Measurements from ENCODE around the gene KCNJ14. TPM values are rescaled to one million over a fixed set of nuclear protein-coding genes. Genes with fewer than 3 reads are reported as not detected.

Gene KCNJ14
- total and polyA plus RNA-seq, 2 donors (not counting 3 experiments of a cell fraction or from before 2014, with no cell fraction given): 0.26 to 1.4 TPM

DNA sequence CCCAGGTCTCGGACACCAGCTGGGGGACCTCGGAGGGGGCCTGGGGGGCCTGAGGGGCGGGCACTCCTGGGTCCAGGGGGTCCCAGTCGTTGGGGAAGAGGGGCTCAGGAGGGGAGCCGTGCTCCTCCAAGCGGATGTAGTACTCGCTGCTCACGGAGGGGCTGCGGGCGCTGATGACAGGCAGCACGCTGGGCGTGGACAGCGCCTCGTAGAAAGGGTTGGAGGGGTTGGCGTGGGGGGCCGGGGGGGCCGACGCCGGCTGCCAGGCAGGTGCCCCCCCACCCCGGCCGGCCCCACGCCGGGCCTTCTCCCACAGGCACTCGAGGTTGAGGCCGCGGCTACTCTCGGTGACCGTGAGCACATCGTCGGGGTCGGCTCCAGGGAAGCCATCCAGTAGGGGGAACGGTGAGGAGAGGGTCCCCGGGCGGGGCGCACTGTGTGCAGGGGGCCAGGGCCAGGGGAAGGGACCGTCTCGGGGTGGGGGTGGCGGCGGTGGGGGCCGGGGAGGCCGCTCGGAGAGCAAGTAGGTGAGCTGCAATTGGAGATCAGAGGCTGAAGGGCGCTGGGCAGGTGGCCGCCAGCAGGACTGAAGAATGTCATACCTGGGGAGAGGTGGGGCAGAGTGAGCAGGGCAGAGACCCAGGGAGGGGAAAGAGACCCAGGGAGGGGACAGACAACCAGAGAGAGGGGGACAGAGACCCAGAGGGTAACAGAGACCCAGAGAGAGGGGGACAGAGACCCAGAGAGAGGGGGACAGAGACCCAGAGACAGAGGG is 44.1 kb downstream of the KCNJ14 start:
- no peak for FAIRE-seq
- no peak overlapping the region for H3K9ac ChIP-seq (replicated peaks; ENCODE audit: extremely low read depth, insufficient read depth, low read length)
- ChIA-PET CTCF (no interaction called here), POLR2A (no interaction called here)
- no peak overlapping the region for H3K27ac ChIP-seq (ENCODE audit: insufficient read depth, low read depth, low read length)
- no peaks in the 10 kb centered on the region for H3K9me1 ChIP-seq (replicated peaks; ENCODE audit: control insufficient read depth, extremely low read depth, insufficient read depth, low read length)
- H3K4me2 ChIP-seq (ENCODE audit: insufficient read depth, low read length): no peak overlapping the region
- H3K9me3 ChIP-seq (replicated peaks; ENCODE audit: control insufficient read depth, insufficient read depth, low read length): no peaks in the 10 kb centered on the region
- H3K4me3 ChIP-seq (replicated peaks in 1 of 3; ENCODE audit: insufficient read depth in 1 of 3, low read depth in 1 of 3, low read length in 3 of 3): no peak overlapping the region
- DNase-seq (ENCODE audit: low read depth, low spot score): no peak
- no peak overlapping the region for H2AFZ ChIP-seq (ENCODE audit: low read depth, low read length)
- TF ChIP-seq GATA2 (IDR thresholded peaks at IDR 0.05; ENCODE audit: insufficient read depth, insufficient read length, low read depth, low read length): no peak
- TF ChIP-seq JUN (IDR thresholded peaks at IDR 0.05; ENCODE audit: borderline replicate concordance, insufficient read depth, insufficient read length, low read depth): no peak
- TF ChIP-seq EZH2 (IDR thresholded peaks at IDR 0.05; ENCODE audit: borderline replicate concordance, low read depth, low read length, severe bottlenecking): no peak
- TF ChIP-seq POLR2AphosphoS5 (IDR thresholded peaks at IDR 0.05; ENCODE audit: insufficient read depth, low read depth, low read length): no peak
- TF ChIP-seq, protein P1, sequence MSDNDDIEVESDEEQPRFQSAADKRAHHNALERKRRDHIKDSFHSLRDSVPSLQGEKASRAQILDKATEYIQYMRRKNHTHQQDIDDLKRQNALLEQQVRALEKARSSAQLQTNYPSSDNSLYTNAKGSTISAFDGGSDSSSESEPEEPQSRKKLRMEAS (IDR thresholded peaks at IDR 0.05; ENCODE audit: insufficient read depth, insufficient read length): no peak
- TF ChIP-seq POLR2A (IDR thresholded peaks at IDR 0.05; ENCODE audit: low read depth, low read length): no peak
- no peak for TF ChIP-seq FOS (IDR thresholded peaks at IDR 0.05; ENCODE audit: borderline replicate concordance, insufficient read depth, low read length)
- no peak for TF ChIP-seq MYC (IDR thresholded peaks at IDR 0.05; ENCODE audit: low read depth, low read length)
- TF ChIP-seq, protein P2, sequence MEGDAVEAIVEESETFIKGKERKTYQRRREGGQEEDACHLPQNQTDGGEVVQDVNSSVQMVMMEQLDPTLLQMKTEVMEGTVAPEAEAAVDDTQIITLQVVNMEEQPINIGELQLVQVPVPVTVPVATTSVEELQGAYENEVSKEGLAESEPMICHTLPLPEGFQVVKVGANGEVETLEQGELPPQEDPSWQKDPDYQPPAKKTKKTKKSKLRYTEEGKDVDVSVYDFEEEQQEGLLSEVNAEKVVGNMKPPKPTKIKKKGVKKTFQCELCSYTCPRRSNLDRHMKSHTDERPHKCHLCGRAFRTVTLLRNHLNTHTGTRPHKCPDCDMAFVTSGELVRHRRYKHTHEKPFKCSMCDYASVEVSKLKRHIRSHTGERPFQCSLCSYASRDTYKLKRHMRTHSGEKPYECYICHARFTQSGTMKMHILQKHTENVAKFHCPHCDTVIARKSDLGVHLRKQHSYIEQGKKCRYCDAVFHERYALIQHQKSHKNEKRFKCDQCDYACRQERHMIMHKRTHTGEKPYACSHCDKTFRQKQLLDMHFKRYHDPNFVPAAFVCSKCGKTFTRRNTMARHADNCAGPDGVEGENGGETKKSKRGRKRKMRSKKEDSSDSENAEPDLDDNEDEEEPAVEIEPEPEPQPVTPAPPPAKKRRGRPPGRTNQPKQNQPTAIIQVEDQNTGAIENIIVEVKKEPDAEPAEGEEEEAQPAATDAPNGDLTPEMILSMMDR (IDR thresholded peaks at IDR 0.05; ENCODE audit: extremely low read depth in 1 of 2, insufficient read depth in 1 of 2, low read depth in 1 of 2, low read length in 2 of 2): no peak
- H3K4me1 ChIP-seq (ENCODE audit: control insufficient read depth, extremely low read depth, insufficient read depth, low read length): peaks cover 8% of the 10 kb centered on the region
- dilution Hi-C loops (cut with MboI; ENCODE audit: extremely low pct_ligation_motif_present, low sequenced_read_pairs) (no loop called here), intact Hi-C loops (cut with micrococcal nuclease) (no loop called here)
- H3K36me3 ChIP-seq (ENCODE audit: control insufficient read depth in 2 of 2, extremely low read depth in 1 of 2, insufficient read depth in 2 of 2, low read length in 2 of 2): no peaks in the 10 kb centered on the region
- no peaks in the 10 kb centered on the region for H3K79me2 ChIP-seq (ENCODE audit: control insufficient read depth, insufficient read depth, low read length)
- BruUV-seq (replicated peaks): no TSS peak
- H4K20me1 ChIP-seq (replicated peaks; ENCODE audit: control insufficient read depth, extremely low read depth, insufficient read depth, low read length): no peaks in the 10 kb centered on the region
- H3K27me3 ChIP-seq (ENCODE audit: control insufficient read depth in 2 of 2, insufficient read depth in 2 of 2, low read length in 2 of 2): peaks cover 2 to 7% of the 10 kb centered on the region in 2 experiments
